HEK293T (cell line): ENCODE measurements around the gene GPR155.

Source experiments
- BHLHE40 ChIP-seq: fragments of 450-650 bp; IDR thresholded peaks from 2 replicates; pipeline ENCODE4 v1.6.1; 2016; ENCODE audit warnings: mild to moderate bottlenecking, moderate library complexity, borderline replicate concordance
- FOXA1 ChIP-seq: fragments of 450-650 bp; IDR thresholded peaks from 2 replicates; pipeline ENCODE4 v1.6.1; 2016; ENCODE audit warnings: mild to moderate bottlenecking
- PKNOX1 ChIP-seq: fragments of 450-650 bp; IDR thresholded peaks from 2 replicates; pipeline ENCODE4 v1.6.1; 2016
- SP1 ChIP-seq: fragments of 450-650 bp; IDR thresholded peaks from 2 replicates; pipeline ENCODE4 v1.6.1; 2017
- SUZ12 ChIP-seq: fragments of 450-650 bp; IDR thresholded peaks from 2 replicates; pipeline ENCODE4 v1.6.1; 2016; ENCODE audit warnings: mild to moderate bottlenecking
- ZNF384 ChIP-seq: fragments of 450-650 bp; IDR thresholded peaks from 2 replicates; pipeline ENCODE4 v1.6.1; 2016

GRCh38 chr2:174439950-174440349 is 46.9 kb downstream of the GPR155 start:
- TF ChIP-seq SP1 (no peak), SUZ12 (no peak), ZNF384 (no peak), BHLHE40 (no peak), FOXA1 (no peak), PKNOX1 (no peak)
